H7 (cell line): ENCODE measurements around the gene LNP1. TPM values are rescaled to one million over a fixed set of nuclear protein-coding genes. Genes with fewer than 3 reads are reported as not detected.
"Not testable (repeated sequence)": the region's sequence is repeated elsewhere in the genome, so short reads cannot be mapped to it uniquely, and the experiment has no call there.

ENCODE experiments used
- DNase-seq: peaks from one replicate; pipeline ENCODE4 v3.0.0; 2012
- H3K27me3 ChIP-seq: 2 replicates; pipeline ENCODE4 v1.6.0; 2011; ENCODE audit warnings: mild to moderate bottlenecking, low read length; ENCODE audit not compliant: control insufficient read depth, insufficient read depth
- H3K36me3 ChIP-seq: replicated peaks from 2 replicates; pipeline ENCODE4 v1.5.1; 2011; ENCODE audit warnings: low read length; ENCODE audit not compliant: control insufficient read depth, insufficient read depth
- H3K4me3 ChIP-seq: 2 replicates; pipeline ENCODE4 v1.5.1; 2011; ENCODE audit warnings: low read depth, mild to moderate bottlenecking, control low read depth, low read length, moderate library complexity; ENCODE audit not compliant: insufficient read depth
- total RNA-seq: library from RNA; depleted of rRNA; stranded (reverse); fragments of >200 nt; shearing (Covaris generic); gene quantifications from 2 replicates; pipeline ENCODE4 v1.2.3, GENCODE V29; 2014

LNP1 gene
- total RNA-seq, 1 experiment from 2014 or later = 12.3 TPM

DNA sequence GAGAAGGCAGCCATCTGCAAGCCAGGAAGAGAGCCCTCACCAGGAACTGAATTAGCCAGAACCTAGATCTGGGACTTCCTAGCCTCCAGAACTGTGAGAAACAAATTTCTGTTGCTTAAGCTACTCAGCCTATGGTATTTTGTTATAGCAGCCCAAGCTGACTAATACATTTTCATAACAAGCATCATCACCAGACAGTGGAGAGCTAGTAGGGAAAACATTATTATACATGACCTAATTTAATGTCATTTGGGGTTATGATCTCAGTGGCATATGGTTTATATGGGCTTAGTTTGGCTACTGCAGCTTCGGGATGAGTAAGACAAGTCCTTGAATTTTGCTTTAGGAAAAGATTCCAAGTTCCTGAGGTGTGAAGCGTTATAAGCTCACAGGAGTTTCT, 35.6 kb downstream of the LNP1 start:
- DNase-seq = no peak
- Histone ChIP-seq H3K27me3 (no peaks in the 10 kb centered on the region), H3K36me3 (no peaks in the 10 kb centered on the region), H3K4me3 (no peak overlapping the region)

DNA sequence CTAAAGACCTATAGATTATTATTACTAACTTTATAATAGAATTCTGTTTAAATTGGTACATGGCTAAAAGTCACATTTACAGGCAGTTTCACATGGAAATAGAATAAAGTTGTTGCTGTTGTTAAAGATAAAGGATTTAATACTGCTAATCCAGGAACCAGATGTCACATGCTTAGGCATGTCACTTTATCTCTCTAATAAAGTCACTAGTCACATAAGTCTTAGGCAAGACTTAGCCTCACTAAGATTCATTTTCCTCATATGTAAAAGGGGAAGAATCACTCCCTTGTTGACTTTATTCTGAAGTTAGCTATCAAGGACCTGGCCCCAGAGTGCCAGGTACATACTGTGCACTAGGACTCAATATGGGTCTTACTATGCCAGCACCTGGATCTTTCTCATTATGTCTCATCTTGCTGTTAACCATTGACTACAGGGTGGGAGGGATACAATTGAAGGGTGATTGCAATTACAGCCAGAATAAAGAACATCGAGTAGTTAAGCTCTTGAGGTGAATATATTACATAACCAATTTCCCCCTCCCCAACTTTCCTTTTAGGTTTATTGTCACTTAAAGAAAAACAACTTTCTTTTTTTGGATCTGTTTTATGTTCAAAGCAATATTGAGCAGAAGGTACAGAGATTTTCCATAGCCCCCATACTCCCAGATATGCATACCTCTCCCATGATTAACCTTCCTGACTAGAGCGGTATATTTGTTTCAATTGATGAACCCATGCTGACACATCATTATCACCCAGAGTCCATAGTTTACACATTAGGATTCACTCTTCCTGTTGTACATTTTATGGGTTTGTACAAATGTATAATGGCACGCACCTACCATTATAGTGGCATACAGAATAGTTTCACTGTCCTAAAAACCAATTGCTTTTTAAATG, 36.6 kb downstream of the LNP1 start:
- Histone ChIP-seq H3K36me3 (no peaks in the 10 kb centered on the region), H3K4me3 (no peak overlapping the region), H3K27me3 (no peaks in the 10 kb centered on the region)
- no peak for DNase-seq

GRCh38 chr3:100438623-100438974, 37.3 kb downstream of the LNP1 start:
- Histone ChIP-seq H3K4me3 (no peak overlapping the region), H3K36me3 (no peaks in the 10 kb centered on the region), H3K27me3 (no peaks in the 10 kb centered on the region)
- DNase-seq = no peak

DNA sequence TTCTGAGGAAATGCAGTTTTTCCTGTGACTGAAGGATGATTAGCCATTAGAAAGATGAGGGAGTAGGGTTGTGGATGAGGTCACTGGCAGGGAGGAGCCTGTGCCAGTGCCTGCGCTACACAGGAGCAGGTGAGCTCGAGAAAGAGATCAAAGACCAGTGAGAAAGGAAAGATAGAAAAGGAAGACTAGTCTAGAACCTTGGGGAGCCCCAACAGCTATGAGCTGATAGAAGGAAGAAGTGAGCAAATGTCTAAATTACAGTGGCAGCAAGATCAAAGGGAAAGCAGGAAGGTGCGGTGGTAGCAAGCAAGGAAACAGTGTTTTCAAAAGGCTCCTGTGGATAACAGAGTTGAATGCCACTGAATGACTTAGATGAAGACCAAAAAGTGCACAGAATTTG, 39.6 kb downstream of the LNP1 start:
- Histone ChIP-seq H3K27me3 (no peaks in the 10 kb centered on the region), H3K4me3 (no peak overlapping the region), H3K36me3 (no peaks in the 10 kb centered on the region)
- no peak for DNase-seq

DNA sequence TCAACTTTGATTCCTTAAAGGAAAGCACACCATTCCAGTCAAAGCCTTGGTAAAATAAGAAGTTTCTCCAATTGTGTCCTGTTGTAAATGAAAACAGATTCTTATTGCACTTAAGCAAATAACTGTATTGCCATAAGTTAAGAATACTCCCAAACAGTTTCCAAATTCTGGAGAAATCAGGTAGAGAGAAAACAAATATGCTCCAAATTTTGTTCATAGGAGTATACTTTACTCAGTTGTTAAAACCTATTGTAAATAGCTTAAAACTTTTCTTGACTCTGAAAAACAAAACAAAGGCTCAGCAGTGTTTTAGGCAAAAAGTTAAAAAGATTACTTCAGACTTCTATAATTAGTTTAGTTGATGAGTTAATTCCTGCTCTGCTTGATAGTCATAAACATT, 42.4 kb downstream of the LNP1 start:
- Histone ChIP-seq H3K36me3 (no peaks in the 10 kb centered on the region), H3K4me3 (no peak overlapping the region), H3K27me3 (no peaks in the 10 kb centered on the region)
- DNase-seq = no peak

- H3K4me3 ChIP-seq, H3K36me3 ChIP-seq, H3K27me3 ChIP-seq, DNase-seq: not testable (repeated sequence)
Observed at GRCh38 chr3:100447067-100447466, 45.7 kb downstream of the LNP1 start.

- H3K36me3 ChIP-seq = no peaks in the 10 kb centered on the region
- DNase-seq = no peak
- H3K27me3 ChIP-seq = no peaks in the 10 kb centered on the region
- H3K4me3 ChIP-seq = no peak overlapping the region
Observed at GRCh38 chr3:100448079-100448478, 46.7 kb downstream of the LNP1 start.

DNA sequence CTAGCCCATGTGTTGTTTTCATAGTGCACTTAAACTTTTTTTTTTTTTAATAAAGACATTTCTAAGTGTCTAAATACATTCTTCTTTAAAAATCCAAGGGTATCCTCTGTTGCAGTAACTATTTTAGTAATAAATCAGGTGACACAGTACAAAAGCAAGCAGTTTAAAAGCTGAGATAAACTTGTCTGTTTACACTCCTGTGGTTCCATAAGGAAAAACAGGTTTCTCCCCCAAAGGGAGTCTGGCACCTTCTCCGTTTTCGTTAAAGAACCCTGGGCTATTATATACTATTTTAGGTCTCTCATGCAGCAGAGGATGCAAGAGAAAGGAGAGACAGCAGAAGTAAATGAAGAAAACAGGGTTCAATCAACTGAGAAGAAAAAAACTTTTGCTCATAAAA, 47.9 kb downstream of the LNP1 start:
- Histone ChIP-seq H3K27me3 (no peaks in the 10 kb centered on the region), H3K36me3 (no peaks in the 10 kb centered on the region), H3K4me3 (no peak overlapping the region)
- no peak for DNase-seq

GRCh38 chr3:100454677-100455076, 53.3 kb downstream of the LNP1 start:
- H3K4me3 ChIP-seq = no peak overlapping the region
- DNase-seq = no peak
- H3K27me3 ChIP-seq = no peaks in the 10 kb centered on the region

DNA sequence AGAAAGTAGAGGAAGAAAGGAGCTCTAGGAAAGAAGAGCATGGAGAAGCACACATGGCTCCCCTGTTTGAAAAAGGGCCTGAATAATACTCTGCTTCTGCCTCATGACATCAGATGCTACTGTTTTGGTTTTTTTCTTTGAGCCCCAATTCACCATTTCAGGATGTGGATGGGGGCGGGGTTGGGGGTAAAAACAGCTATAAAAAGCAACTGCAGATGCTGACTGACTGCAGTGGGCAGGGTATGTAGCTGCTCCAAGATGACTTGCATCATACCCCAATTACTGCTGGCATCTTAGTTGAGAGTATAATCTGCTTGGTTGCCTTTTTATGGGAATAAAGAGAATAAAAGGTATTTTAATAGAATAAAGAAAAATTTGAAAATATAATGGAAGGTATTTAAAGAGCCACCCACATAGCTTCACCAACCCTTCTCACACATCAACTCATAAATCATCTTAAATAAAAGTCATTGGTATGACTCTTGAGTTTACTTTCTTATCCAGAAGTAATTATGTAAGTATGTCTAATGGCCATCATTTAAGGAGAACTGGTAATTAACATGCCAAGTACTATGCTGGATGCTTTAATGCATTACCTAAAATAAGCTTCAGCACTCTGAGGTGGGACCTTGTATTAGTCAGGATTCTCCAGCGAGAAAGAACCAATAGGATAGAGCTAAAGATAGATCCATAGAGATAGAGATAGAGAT, 54.7 kb downstream of the LNP1 start:
- H3K4me3 ChIP-seq = no peak overlapping the region
- no peaks in the 10 kb centered on the region for H3K36me3 ChIP-seq
- no peak for DNase-seq
- H3K27me3 ChIP-seq = no peaks in the 10 kb centered on the region

More at GRCh38 chr3:100454677-100455076, 53.3 kb downstream of the LNP1 start:
- H3K36me3 ChIP-seq = no peaks in the 10 kb centered on the region

- no peak for DNase-seq
- Histone ChIP-seq H3K36me3 (no peaks in the 10 kb centered on the region), H3K4me3 (no peak overlapping the region), H3K27me3 (no peaks in the 10 kb centered on the region)
Observed at GRCh38 chr3:100456745-100457144, 55.4 kb downstream of the LNP1 start.

DNA sequence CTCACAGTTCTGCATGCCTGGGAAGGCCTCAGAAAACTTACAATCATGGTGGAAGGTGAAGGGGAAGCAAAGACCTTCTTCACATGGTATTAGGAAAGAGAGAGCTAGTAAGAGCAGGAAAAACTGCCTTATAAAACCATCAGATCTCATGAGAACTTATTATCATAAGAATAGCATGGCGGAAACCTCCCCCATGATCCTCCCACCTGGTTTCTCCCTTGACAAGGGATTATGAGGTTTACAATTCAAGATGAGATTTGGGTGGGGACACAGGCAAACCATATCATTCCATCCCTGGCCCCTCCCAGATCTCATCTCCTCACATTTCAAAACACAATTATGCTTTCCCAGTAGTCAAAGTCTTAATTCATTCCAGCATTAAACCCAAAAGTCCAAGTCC, 56.5 kb downstream of the LNP1 start:
- no peak for DNase-seq
- H3K27me3 ChIP-seq = no peaks in the 10 kb centered on the region
- no peak overlapping the region for H3K4me3 ChIP-seq
- H3K36me3 ChIP-seq = no peaks in the 10 kb centered on the region

DNA sequence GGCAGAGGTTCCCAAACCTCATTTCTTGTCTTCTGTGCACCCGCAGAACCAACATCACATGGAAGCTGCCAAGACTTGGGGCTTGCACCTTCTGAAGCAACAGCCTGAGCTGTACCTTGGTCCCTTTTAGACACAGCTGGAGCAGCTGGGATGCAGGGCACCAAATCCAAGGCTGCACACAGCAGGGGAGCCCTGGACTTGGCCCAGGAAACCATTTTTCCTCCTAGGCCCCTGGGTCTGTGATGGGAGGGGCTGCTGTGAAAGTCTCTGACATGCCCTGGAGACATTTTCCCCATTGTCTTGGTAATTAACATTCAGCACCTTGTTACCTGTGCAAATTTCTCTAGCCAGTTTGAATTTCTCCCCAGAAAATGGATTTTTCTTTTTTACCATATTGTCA, 57.5 kb downstream of the LNP1 start:
- Histone ChIP-seq H3K36me3 (no peaks in the 10 kb centered on the region), H3K27me3 (no peaks in the 10 kb centered on the region), H3K4me3 (no peak overlapping the region)
- no peak for DNase-seq

- H3K36me3 ChIP-seq = no peaks in the 10 kb centered on the region
- H3K27me3 ChIP-seq = no peaks in the 10 kb centered on the region
- H3K4me3 ChIP-seq = no peak overlapping the region
- peak; percentile 67 for DNase-seq
Observed at GRCh38 chr3:100463002-100463401, 61.7 kb downstream of the LNP1 start.

DNA sequence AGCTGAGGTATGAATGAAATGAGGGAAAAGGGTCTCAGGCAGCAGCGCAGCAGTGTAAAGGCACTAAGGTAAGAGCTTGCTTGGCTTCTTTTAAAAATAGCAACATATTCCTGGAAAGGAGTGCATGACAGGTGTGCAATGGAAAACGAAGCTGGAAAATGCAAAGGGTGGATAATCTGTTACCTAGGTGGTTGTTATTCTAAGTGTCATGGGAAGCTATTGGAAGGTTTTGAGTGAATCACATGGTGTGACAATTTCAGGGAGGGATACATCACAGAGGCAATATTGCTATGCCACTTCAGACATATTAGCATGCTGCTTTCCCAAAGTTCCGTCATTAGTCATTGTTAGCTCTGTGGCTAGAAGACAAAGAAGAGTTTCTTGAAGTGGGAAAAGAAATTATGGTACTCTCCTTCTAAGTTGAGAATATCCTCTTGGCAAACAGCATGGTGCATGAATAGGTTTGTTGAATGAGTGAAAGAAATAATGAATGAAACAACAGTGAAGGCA, 62.4 kb downstream of the LNP1 start:
- no peak for DNase-seq
- Histone ChIP-seq H3K36me3 (no peaks in the 10 kb centered on the region), H3K4me3 (no peak overlapping the region), H3K27me3 (no peaks in the 10 kb centered on the region)
